Vagina (tissue), 2 donors: ENCODE data around the gene FHIT. TPM values are rescaled to one million over a fixed set of nuclear protein-coding genes. Genes with fewer than 3 reads are reported as not detected.

Experiments
- DNase-seq, 2 donors: peaks; one replicate each; pipeline ENCODE4 v3.0.0-alpha.2; 2017; ENCODE audit errors: extremely low spot score in 2 of 2
- H3K27ac ChIP-seq: fragments of 200-600 bp; sonication (generic); one replicate; pipeline ENCODE4 v1.5.1; 2019
- H3K27me3 ChIP-seq: fragments of 200-600 bp; sonication (generic); one replicate; pipeline ENCODE4 v1.5.1; 2019
- H3K36me3 ChIP-seq, 2 donors: fragments of 200-600 bp; sonication (generic); one replicate each; pipeline ENCODE4 v1.5.1; 2017 to 2019
- H3K4me1 ChIP-seq: fragments of 200-600 bp; sonication (generic); one replicate; pipeline ENCODE4 v1.5.1; 2019
- H3K4me3 ChIP-seq, 2 donors: fragments of 200-600 bp; sonication (generic); 1 replicate in 1 of 2; 2 replicates in 1 of 2; pipeline ENCODE4 v1.5.1; 2016 to 2019
- H3K9me3 ChIP-seq: fragments of 200-600 bp; sonication (generic); one replicate; pipeline ENCODE4 v1.5.1; 2019
- POLR2A ChIP-seq, 2 donors: fragments of 450-650 bp; IDR thresholded peaks; one replicate each; pipeline ENCODE4 v1.6.1; 2017; ENCODE audit warnings: antibody characterized with exemption in 2 of 2, mild to moderate bottlenecking in 2 of 2, moderate library complexity in 2 of 2
- POLR2AphosphoS5 ChIP-seq, 2 donors: sonication (generic); formaldehyde crosslinking; IDR thresholded peaks; one replicate each; pipeline ENCODE4 v1.9.0; 2017; ENCODE audit warnings: antibody characterized with exemption in 2 of 2, mild to moderate bottlenecking in 2 of 2, low read depth in 1 of 2; ENCODE audit not compliant: insufficient read depth in 1 of 2
- intact Hi-C: fragments of 100-400 bp; cut with DNase I; formaldehyde crosslinking; loops from one replicate; pipeline ENCODE4 v1.15.1; 2023
- total RNA-seq: library from RNA; depleted of rRNA; stranded (reverse); fragments of >200 nt; gene quantifications from one replicate; pipeline ENCODE4 v1.2.3, GENCODE V29; 2016
- TF ChIP-seq, protein P1 (sequence below), 3 experiments: fragments of 450-650 bp in 2 of 3; fragments of 200-600 bp in 1 of 3; sonication (generic) in 1 of 3; IDR thresholded peaks; one replicate each; pipeline ENCODE4 v1.5.1; 2017 to 2019; ENCODE audit warnings: antibody characterized with exemption in 3 of 3, mild to moderate bottlenecking in 2 of 3, moderate library complexity in 2 of 3

Gene FHIT
- total RNA-seq, 1 donor from 2014 or later, result 7.9 TPM

DNA sequence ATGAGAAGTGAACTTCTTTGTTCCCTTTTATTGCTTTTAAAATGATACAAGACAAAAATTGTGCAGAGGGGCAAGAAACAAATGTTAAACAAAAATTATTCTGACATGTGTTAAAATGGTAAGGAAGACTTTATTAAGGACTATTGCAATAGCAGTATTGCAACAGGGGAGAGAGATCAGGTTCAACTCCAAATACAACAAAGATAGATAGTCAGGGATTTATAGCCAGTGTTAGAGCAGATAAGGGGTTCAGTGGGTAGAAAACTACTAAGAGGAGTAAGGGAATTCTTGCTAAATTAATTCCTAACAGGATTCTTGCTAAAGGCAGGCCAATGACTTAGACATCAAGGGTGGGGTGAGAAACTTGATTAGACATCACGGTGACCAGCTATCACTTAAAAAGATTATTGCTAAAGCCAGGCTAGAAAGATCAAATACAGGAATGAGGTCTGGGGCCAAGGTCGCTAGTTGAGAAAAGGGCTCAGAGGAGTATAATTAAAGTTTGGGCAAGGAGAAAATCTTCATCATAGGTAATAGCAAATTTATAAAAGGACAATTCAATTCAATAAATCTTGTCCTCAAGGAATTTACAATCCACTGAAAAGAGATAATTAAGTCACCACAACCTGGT is 81.5 kb downstream of the FHIT start:
- Histone ChIP-seq H3K4me1 (no peaks in the 10 kb centered on the region), H3K4me3 (no peak overlapping the region), H3K9me3 (no peaks in the 10 kb centered on the region), H3K27ac (no peak overlapping the region), H3K36me3 (no peaks in the 10 kb centered on the region), H3K27me3 (no peaks in the 10 kb centered on the region)
- intact Hi-C loops, result no loop called here
- no peak for TF ChIP-seq POLR2A (IDR thresholded peaks at IDR 0.05)
- no peak for TF ChIP-seq POLR2AphosphoS5 (IDR thresholded peaks at IDR 0.05; ENCODE audit: insufficient read depth in 1 of 2, low read depth in 1 of 2)
- TF ChIP-seq, protein P1, sequence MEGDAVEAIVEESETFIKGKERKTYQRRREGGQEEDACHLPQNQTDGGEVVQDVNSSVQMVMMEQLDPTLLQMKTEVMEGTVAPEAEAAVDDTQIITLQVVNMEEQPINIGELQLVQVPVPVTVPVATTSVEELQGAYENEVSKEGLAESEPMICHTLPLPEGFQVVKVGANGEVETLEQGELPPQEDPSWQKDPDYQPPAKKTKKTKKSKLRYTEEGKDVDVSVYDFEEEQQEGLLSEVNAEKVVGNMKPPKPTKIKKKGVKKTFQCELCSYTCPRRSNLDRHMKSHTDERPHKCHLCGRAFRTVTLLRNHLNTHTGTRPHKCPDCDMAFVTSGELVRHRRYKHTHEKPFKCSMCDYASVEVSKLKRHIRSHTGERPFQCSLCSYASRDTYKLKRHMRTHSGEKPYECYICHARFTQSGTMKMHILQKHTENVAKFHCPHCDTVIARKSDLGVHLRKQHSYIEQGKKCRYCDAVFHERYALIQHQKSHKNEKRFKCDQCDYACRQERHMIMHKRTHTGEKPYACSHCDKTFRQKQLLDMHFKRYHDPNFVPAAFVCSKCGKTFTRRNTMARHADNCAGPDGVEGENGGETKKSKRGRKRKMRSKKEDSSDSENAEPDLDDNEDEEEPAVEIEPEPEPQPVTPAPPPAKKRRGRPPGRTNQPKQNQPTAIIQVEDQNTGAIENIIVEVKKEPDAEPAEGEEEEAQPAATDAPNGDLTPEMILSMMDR (IDR thresholded peaks at IDR 0.05), result no peak
- DNase-seq, result no peak

DNA sequence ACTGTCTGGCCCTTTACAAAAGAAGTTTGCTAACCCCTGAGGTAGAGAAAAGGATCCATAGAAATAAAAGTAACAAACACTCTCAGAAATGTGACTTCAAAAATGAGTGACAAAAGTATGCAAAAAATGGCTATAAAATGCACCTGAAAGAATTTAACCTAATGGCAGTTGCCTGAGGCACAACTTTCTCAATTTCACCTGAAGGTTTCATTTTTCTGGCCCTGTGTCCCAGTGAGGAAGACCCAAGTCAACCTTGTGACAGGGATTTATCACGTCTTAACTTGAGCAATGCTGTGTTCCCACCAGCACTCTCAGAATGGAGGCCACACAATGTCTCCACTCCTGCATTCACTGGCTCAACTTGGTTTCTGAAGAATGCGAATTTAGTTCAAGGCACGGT is 83.0 kb downstream of the FHIT start:
- Histone ChIP-seq H3K27ac (no peak overlapping the region), H3K4me1 (no peaks in the 10 kb centered on the region), H3K36me3 (no peaks in the 10 kb centered on the region), H3K27me3 (no peaks in the 10 kb centered on the region), H3K4me3 (no peak overlapping the region), H3K9me3 (no peaks in the 10 kb centered on the region)
- intact Hi-C loops, result no loop called here
- no peak for TF ChIP-seq POLR2A (IDR thresholded peaks at IDR 0.05)
- TF ChIP-seq POLR2AphosphoS5 (IDR thresholded peaks at IDR 0.05; ENCODE audit: insufficient read depth in 1 of 2, low read depth in 1 of 2), result no peak
- TF ChIP-seq, protein P1 (IDR thresholded peaks at IDR 0.05), result no peak
- no peak for DNase-seq

DNA sequence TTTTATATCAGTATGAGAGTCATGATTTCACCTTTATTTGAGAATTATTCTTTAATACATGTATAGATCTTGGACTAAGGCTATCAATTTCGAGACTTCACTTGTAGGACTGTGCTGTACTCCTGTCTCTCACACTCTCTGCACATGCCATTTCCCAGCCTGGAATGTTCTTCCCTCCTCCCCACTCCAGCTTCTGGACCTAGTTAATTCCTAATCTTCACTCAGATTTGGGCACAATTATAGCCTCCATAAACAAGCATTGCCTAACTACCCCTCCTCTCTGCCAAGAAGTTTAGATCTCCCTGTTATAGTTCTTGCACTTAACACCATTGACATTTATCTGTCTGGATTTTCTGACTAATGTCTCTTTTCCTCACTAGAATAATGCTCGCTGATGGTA is 88.3 kb downstream of the FHIT start:
- H3K27ac ChIP-seq, result no peak overlapping the region
- H3K4me1 ChIP-seq, result no peaks in the 10 kb centered on the region
- TF ChIP-seq, protein P1 (IDR thresholded peaks at IDR 0.05), result no peak
- TF ChIP-seq POLR2AphosphoS5 (IDR thresholded peaks at IDR 0.05; ENCODE audit: insufficient read depth in 1 of 2, low read depth in 1 of 2), result no peak
- TF ChIP-seq POLR2A (IDR thresholded peaks at IDR 0.05), result no peak
- intact Hi-C loops, result no loop called here
- no peaks in the 10 kb centered on the region for H3K27me3 ChIP-seq
- no peak for DNase-seq
- no peaks in the 10 kb centered on the region for H3K36me3 ChIP-seq
- H3K9me3 ChIP-seq, result no peaks in the 10 kb centered on the region
- H3K4me3 ChIP-seq, result no peak overlapping the region

DNA sequence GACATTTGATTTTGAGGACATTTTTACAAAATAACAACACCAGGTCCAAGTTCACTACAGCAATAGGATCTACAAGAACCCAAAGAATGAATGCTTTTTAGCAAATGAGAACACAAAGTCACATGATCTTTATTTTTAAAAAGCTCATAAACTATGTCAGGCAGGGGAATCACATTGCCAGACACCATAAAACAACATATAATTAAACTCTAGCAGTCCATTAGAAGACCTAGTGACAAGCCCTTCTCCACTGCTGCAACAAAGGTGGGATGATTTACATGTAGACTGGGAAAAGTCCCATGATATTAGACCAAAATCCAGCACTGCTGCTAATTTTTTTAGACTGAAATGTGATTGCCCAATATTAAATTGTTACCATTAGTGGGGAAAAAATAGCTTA is 92.6 kb downstream of the FHIT start:
- H3K27ac ChIP-seq, result no peak overlapping the region
- H3K4me3 ChIP-seq, result no peak overlapping the region
- DNase-seq, result no peak
- no peaks in the 10 kb centered on the region for H3K36me3 ChIP-seq
- H3K4me1 ChIP-seq, result no peaks in the 10 kb centered on the region
- no peaks in the 10 kb centered on the region for H3K27me3 ChIP-seq
- no peaks in the 10 kb centered on the region for H3K9me3 ChIP-seq
- TF ChIP-seq POLR2AphosphoS5 (IDR thresholded peaks at IDR 0.05; ENCODE audit: insufficient read depth in 1 of 2, low read depth in 1 of 2) (no peak), POLR2A (IDR thresholded peaks at IDR 0.05) (no peak)
- TF ChIP-seq, protein P1 (IDR thresholded peaks at IDR 0.05), result no peak
- intact Hi-C loops, result no loop called here

DNA sequence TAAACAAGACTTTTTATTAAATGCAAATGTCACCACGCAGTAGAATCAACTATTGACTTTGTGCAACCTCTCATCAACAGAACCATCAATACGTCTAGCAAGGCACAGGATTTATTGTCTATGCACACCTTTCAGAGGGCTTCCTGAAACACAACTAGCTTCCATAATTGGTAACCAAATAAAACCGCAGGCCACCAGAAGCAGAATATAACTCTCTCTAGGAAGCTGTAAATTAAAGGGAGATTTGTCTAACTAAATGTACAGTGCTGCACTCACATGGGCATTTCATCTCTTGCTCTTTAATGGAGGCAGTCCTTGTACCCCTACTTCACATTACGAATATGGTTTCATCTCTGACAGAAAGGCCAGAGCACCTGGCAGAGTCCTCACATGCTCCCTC is 93.0 kb downstream of the FHIT start:
- no peaks in the 10 kb centered on the region for H3K27me3 ChIP-seq
- H3K9me3 ChIP-seq, result no peaks in the 10 kb centered on the region
- H3K4me1 ChIP-seq, result no peaks in the 10 kb centered on the region
- DNase-seq, result no peak
- no peaks in the 10 kb centered on the region for H3K36me3 ChIP-seq
- H3K4me3 ChIP-seq, result no peak overlapping the region
- no peak overlapping the region for H3K27ac ChIP-seq
- intact Hi-C loops, result no loop called here
- TF ChIP-seq, protein P1 (IDR thresholded peaks at IDR 0.05), result no peak
- TF ChIP-seq POLR2A (IDR thresholded peaks at IDR 0.05) (no peak), POLR2AphosphoS5 (IDR thresholded peaks at IDR 0.05; ENCODE audit: insufficient read depth in 1 of 2, low read depth in 1 of 2) (no peak)
